GM21515 (cell line): Measurements from ENCODE around the gene PZP.
"Not testable (repeated sequence)": the region's sequence is repeated elsewhere in the genome, so short reads cannot be mapped to it uniquely, and the experiment has no call there.

Source experiments
- ATAC-seq: cut with Tn5 transposase; IDR thresholded peaks from one replicate; pipeline ENCODE4 v1.9.1; 2021; ENCODE audit not compliant: unreplicated experiment

PZP gene

DNA sequence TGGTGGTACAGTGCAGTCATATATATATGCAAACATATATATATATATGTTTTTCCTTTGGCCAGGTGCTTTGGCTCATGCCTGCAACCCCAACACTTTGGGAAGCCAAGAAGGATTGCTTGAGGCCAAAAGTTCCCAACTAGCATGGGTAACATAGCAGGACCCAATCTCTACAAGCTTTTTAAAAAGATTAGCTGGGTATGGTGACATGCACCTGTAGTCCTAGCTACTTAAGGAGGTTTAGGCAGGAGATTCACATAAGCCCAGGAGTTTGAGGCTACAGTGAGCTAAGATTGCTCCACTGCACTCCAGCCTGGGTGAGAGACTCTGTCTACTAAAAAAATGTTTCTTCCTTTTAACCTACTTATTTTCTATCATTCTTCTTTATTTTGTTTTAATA is 10.2 kb downstream of the PZP start:
- ATAC-seq = no peak

DNA sequence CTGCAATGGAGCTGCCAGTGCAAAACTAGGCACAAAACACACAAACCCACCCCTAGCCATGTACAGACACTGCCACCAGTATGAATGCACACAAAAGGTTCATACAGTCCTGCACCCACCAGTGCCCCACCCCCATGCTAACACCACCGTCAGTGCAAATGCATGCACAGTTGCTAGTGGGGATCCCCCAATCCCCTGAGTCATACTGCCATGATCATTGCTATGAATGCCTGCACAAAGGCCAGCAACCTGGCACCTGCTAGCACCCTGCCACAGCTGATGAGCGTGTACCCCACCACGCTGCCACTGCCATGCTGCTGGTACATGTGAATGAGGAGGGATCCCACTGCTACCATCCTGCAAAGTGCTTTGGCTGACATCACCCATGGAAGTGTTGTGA is 23.9 kb downstream of the PZP start:
- ATAC-seq = no peak

GRCh38 chr12:9180810-9181209 is 27.4 kb downstream of the PZP start:
- ATAC-seq = no peak

DNA sequence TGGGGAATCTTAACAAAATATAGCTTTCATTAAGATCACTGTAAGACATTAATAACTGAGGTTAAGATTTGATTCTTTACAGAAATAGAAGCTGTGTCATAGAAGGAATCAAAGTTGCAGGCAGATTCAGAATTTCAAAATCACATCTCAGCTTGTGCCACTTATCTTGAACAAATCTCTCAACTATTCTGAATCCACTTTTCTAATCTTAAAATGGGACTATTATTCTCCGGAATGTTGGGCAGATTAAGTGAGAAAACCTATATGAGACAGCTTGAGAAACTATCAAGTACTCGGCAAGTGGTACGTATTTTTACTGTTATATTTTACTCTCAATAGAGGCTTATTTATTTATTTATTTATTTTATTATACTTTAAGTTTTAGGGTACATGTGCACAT is 28.4 kb downstream of the PZP start:
- ATAC-seq = no peak

DNA sequence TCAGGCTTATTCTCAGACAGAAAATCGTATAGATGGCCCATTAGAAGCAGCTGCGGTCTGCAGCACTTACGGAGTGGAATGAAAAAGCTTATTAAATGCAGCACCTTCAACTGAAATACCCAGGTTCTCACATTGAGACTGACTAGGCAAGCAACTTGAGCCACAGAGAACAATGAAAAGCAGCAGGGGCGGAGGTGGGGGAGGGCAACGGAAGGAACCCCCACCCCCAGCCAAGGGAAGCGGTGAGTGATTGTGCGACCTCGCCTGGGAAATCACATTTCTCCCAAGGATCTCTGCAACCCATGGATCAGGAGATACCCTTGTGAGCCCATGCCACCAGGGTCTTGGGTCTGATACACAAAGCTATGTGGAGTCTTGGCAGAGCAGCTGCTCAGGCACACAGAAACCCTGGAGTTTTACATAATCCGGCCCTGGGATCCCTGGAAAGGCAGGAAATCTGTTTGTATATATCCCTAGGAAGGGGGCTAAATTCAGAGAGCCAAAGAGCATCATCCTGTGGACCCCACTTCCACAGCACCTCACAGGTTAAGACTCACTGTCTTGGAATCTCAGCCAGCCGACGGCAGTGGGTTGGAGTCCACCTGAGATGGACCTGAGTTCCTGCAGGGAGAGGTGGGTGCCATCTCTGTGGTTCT is 38.1 kb downstream of the PZP start:
- ATAC-seq = no peak

GRCh38 chr12:9167345-9167744 is 40.9 kb downstream of the PZP start:
- not testable (repeated sequence) for ATAC-seq

DNA sequence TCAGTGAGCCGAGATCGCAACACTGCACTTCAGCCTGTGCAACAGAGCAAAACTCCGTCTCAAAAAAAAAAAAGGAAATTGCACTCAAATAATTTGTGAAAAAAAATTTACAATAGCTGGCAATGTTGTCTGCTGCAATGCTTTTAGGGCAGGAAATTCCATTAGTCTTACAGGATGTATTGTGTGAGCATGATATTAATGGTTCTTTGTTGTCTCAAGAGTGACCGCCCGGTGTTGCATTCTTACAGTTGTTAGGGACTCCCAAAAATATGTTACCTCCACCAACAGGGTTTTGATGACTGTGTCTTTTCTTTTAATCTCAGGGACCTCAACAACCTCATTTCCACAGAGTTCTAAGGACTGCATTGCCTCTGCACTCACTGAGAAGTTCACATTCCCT is 44.8 kb downstream of the PZP start:
- no peak for ATAC-seq

DNA sequence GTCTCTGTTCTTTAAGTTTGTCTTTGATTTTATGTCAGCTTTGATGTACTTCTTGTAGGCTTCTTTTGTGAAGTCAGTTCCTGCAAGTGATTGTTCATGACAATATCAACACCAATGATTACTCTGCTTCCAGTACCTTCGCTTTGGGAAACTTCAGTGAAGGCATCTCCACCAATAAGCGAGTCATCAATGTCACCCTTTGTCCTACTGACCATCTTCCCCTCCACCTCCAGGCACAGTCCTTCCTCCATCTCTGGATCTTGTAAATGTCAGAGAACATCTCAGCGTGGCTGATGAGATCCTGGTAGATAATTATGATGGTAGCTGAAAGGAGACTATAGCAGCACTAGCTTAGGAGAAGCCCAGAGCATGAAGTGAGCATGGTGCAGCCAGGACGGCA is 52.1 kb downstream of the PZP start:
- no peak for ATAC-seq

- ATAC-seq = no peak
Measured at GRCh38 chr12:9149372-9149771, 58.8 kb downstream of the PZP start.

GRCh38 chr12:9148926-9149325 is 59.3 kb downstream of the PZP start:
- no peak for ATAC-seq

GRCh38 chr12:9147461-9147860 is 60.7 kb downstream of the PZP start:
- ATAC-seq = no peak

DNA sequence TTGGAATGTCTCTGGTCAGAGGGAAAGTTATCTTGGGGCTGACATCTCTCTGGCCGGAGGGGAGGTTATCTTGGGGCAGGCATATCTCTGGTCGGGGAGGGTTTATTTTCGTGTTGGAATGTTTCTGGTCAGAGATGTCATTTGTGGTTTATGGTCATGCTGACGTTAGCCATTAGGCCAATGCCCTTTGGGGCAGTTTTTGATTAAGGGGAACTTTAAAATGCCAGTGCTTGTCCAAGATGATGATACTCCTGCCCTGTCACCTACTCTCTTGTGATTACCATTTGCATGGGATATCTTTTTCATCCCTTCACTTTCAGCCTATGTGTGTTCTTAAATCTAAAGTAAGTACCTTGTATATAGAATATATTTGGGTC is 63.5 kb downstream of the PZP start:
- ATAC-seq = no peak

GRCh38 chr12:9143929-9144729 is 64.1 kb downstream of the PZP start:
- no peak for ATAC-seq

- no peak for ATAC-seq
Measured at GRCh38 chr12:9143137-9143536, 65.1 kb downstream of the PZP start.

DNA sequence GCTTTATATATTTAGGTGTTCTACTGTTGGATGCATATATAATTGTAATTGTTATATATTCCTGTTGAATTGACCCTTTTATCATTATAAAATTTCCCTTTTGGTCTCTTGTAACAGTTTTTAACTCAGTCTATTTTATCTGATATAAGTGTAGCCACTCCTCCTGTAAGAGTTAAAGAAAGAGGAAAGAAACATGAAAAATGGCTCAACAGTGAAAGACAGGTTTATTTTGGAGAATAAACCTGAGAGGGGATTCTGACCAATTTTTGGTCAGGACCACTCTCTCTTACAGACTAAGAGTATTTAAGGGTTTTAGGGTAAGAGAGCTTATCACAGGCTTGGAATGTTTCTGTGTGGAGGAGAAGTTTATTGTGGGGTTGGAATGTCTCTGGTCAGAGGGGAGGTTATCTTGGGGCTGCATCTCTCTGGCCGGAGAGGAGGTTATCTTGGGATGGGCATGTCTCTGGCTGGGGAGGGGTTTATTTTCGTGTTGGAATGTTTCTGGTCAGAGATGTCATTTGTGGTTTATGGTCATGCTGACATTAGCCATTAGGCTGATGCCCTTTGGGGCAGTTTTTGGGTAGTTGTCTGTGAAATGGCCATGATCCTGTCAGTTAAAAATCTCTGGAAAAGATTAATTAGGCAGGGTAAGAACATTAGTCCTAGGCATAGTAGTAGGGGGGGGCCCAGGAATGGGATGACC is 68.5 kb downstream of the PZP start:
- not testable (repeated sequence) for ATAC-seq

GRCh38 chr12:9135903-9136310 is 72.3 kb downstream of the PZP start:
- ATAC-seq = no peak

- no peak for ATAC-seq
Measured at GRCh38 chr12:9134981-9135628, 73.1 kb downstream of the PZP start.

GRCh38 chr12:9133216-9133916 is 74.8 kb downstream of the PZP start:
- ATAC-seq = no peak

GRCh38 chr12:9132008-9132535 is 76.1 kb downstream of the PZP start:
- ATAC-seq = no peak

GRCh38 chr12:9130244-9130643 is 78.0 kb downstream of the PZP start:
- ATAC-seq = no peak
